RWPE2 (cell line): ENCODE data around the gene SPDYE16.
"Not testable (repeated sequence)": the region's sequence is repeated elsewhere in the genome, so short reads cannot be mapped to it uniquely, and the experiment has no call there.

Experiments
- ATAC-seq: fragments of 200-7000 bp; cut with Tn5 transposase; 3 replicates; pipeline ENCODE4 v1.9.1; 2021; ENCODE audit warnings: low read depth
- DNase-seq: peaks from one replicate; pipeline ENCODE4 v3.0.0-alpha.2; 2020; ENCODE audit warnings: low spot score
- H3K27ac ChIP-seq: fragments of 450-650 bp; 2 replicates; pipeline ENCODE4 v1.5.1; 2017; ENCODE audit warnings: mild to moderate bottlenecking; ENCODE audit not compliant: poor library complexity, severe bottlenecking
- H3K27me3 ChIP-seq: fragments of 250-450 bp; sonication (Bioruptor Pico); 2 replicates; pipeline ENCODE4 v1.5.1; 2021; ENCODE audit warnings: mild to moderate bottlenecking, moderate library complexity; ENCODE audit not compliant: insufficient read depth, poor library complexity, severe bottlenecking
- H3K36me3 ChIP-seq: fragments of 250-450 bp; sonication (Bioruptor Pico); 2 replicates; pipeline ENCODE4 v1.5.1; 2020; ENCODE audit warnings: low read depth, mild to moderate bottlenecking, moderate library complexity
- H3K4me1 ChIP-seq: fragments of 250-450 bp; sonication (Bioruptor Pico); 2 replicates; pipeline ENCODE4 v1.5.1; 2021; ENCODE audit warnings: mild to moderate bottlenecking, moderate library complexity; ENCODE audit not compliant: insufficient read depth, poor library complexity, severe bottlenecking
- H3K4me3 ChIP-seq: fragments of 250-450 bp; sonication (Bioruptor Pico); 2 replicates; pipeline ENCODE4 v1.5.1; 2021; ENCODE audit warnings: mild to moderate bottlenecking, moderate library complexity; ENCODE audit not compliant: severe bottlenecking
- H3K9me3 ChIP-seq: fragments of 250-450 bp; sonication (Bioruptor Pico); 2 replicates; pipeline ENCODE4 v1.5.1; 2021; ENCODE audit warnings: mild to moderate bottlenecking, moderate library complexity; ENCODE audit not compliant: severe bottlenecking

Gene SPDYE16

DNA sequence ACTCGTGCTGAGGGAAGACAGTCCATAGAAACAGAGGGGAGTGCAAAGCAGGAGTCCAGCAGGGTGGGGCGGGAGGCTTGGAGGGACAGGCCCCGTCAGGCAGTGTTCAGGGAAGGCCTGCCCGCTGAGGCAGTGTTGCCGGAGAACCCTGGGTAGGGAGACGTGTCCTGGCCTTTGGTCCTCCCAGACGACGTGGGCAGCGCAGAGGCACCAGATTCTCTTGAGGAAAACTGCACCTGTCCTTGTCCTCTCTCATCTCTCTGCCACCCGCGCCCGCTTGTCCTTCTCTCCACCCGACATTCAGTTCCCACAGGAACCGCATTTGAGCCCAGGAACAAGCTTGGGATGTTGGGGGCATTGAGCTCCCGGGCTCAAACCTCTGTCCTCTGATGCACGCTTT is 47.4 kb downstream of the SPDYE16 start:
- H3K36me3 ChIP-seq, ATAC-seq, H3K9me3 ChIP-seq, H3K4me3 ChIP-seq, H3K4me1 ChIP-seq, H3K27ac ChIP-seq, H3K27me3 ChIP-seq, DNase-seq: not testable (repeated sequence)

DNA sequence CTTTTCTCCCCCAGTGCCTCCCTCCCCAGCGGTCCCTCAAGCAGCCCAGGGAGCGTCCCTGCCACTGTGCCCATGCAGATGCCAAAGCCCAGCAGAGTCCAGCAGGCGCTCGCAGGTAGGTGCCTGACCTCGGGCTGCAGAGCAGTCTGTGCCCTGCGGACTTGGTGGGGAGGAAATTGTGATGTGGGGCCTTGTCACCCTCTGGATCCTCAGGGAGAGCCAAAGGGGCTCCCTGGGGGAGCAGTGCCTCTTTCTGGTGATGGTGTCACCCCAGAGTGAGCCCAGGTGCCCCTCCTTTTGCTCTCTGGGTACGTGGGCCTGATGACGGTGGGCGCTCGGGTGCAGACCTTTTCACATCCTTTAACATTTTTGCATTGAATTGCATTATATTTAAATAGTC is 51.0 kb downstream of the SPDYE16 start:
- ATAC-seq, H3K4me3 ChIP-seq, DNase-seq, H3K36me3 ChIP-seq, H3K9me3 ChIP-seq, H3K4me1 ChIP-seq, H3K27ac ChIP-seq, H3K27me3 ChIP-seq: not testable (repeated sequence)

DNA sequence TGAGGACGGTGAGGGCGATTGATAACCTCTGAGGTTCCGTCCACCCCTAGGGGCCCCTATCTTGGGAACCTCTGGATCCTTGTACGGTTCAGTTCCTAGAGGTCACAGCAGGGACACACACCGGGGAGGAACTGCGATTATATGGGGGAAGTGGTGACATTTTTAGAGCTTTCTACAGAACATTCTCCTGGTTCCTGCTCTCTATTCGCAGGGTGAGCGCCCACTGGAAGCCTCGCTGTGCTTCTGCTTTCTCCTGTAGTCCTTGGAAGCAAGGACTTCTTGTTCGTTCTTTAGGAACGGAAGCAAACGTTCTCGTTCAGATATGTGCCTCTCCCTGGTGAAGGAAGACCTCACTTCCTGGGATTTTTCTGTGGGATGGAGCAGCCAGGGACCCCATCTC is 55.1 kb downstream of the SPDYE16 start:
- H3K4me3 ChIP-seq, H3K36me3 ChIP-seq, H3K9me3 ChIP-seq, DNase-seq, H3K27ac ChIP-seq, H3K4me1 ChIP-seq, ATAC-seq, H3K27me3 ChIP-seq: not testable (repeated sequence)

GRCh38 chr7:76486618-76487017 is 56.5 kb downstream of the SPDYE16 start:
- not testable (repeated sequence) for H3K4me1 ChIP-seq, H3K27me3 ChIP-seq, DNase-seq, H3K36me3 ChIP-seq, H3K27ac ChIP-seq, ATAC-seq, H3K4me3 ChIP-seq, H3K9me3 ChIP-seq

- H3K27me3 ChIP-seq, H3K9me3 ChIP-seq, H3K36me3 ChIP-seq, DNase-seq, H3K27ac ChIP-seq, H3K4me3 ChIP-seq, H3K4me1 ChIP-seq: not testable (repeated sequence)
- peak; percentile 83 for ATAC-seq
Observed at GRCh38 chr7:76485822-76486610, 57.1 kb downstream of the SPDYE16 start.

DNA sequence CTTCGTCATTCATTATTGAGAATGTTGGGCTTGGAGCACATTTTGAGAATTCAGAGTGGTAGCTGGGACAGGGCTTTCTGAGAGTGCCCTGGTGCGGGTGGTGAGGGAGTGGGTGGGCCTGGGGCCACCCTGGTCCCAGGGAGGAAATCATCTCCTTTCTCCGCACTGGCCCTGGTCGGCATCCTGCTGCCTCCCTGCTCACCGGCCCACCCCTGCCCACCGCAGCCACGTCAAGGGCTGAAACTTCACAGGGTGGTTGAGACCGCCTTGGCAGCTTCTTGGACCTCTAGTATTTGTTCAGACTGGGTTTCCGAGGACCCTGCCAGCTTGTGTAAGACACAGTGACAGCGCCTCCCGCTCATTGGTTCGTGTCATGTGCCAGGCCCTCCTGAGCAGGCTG is 58.6 kb downstream of the SPDYE16 start:
- H3K9me3 ChIP-seq, H3K36me3 ChIP-seq, H3K27me3 ChIP-seq, H3K27ac ChIP-seq, DNase-seq, ATAC-seq, H3K4me3 ChIP-seq, H3K4me1 ChIP-seq: not testable (repeated sequence)

DNA sequence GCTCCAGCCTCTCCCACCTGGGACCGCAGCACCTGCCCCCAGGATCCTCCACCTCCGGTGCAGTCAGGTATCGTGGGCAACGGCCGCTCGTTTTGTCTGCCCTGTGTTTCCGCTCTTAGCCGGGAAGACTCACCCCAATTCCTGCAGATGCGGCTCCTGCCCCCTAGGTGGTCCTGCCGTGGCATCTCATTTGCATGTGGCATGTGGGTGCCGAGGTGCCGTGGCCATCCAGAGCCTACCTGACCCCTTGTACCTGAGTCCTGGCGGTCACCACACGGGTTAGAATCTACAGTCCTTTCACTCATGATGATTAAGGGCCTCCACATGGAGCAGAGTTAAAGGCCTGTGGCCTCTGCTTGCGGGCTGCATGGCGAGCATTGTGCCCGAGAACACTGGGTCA is 60.0 kb downstream of the SPDYE16 start:
- not testable (repeated sequence) for ATAC-seq, DNase-seq, H3K27me3 ChIP-seq, H3K4me1 ChIP-seq, H3K4me3 ChIP-seq, H3K9me3 ChIP-seq, H3K36me3 ChIP-seq, H3K27ac ChIP-seq

DNA sequence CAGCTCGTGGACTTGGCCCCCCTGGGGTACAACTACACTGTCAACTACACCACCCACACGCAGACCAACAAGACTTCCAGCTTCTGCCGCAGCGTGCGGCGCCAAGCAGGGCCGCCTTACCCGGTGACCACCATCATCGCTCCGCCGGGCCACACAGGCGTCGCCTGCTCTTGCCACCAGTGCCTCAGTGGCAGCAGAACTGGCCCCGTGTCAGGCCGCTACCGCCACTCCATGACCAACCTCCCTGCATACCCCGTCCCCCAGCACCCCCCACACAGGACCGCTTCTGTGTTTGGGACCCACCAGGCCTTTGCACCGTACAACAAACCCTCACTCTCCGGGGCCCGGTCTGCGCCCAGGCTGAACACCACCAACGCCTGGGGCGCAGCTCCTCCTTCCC is 60.4 kb downstream of the SPDYE16 start:
- H3K9me3 ChIP-seq, H3K4me3 ChIP-seq, H3K36me3 ChIP-seq, H3K4me1 ChIP-seq, H3K27ac ChIP-seq, DNase-seq, ATAC-seq, H3K27me3 ChIP-seq: not testable (repeated sequence)
